ENCODE data around the gene GALNT18. TPM values are rescaled to one million over a fixed set of nuclear protein-coding genes. Genes with fewer than 3 reads are reported as not detected.
A peak's percentile ranks its signal among the peaks of the same experiment; 100 is the strongest.

GALNT18 gene
- total and polyA plus RNA-seq, 8 donors: 16.4 to 42.6 (median 23.0) TPM

DNA sequence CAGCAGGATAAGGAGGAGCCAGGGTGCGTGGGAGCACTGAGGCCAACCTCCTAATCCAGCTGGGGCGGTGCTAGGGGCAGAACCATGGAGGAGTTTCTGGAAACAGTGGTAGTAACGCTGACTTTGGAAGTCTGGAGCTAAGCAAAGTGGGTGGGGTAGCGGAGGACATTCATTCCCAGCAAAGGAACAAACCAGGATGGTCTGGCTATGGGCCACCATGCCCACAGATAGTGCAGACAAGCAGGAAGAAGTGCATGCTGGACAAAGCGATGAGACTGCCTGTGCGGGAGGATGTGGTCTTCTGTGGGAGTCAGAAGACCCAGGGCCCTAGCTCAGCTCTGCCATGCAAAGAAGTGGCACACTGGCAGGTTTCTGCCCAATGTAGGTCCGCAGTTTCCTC is 197.1 kb downstream of the GALNT18 start:
- TF ChIP-seq, protein P1, sequence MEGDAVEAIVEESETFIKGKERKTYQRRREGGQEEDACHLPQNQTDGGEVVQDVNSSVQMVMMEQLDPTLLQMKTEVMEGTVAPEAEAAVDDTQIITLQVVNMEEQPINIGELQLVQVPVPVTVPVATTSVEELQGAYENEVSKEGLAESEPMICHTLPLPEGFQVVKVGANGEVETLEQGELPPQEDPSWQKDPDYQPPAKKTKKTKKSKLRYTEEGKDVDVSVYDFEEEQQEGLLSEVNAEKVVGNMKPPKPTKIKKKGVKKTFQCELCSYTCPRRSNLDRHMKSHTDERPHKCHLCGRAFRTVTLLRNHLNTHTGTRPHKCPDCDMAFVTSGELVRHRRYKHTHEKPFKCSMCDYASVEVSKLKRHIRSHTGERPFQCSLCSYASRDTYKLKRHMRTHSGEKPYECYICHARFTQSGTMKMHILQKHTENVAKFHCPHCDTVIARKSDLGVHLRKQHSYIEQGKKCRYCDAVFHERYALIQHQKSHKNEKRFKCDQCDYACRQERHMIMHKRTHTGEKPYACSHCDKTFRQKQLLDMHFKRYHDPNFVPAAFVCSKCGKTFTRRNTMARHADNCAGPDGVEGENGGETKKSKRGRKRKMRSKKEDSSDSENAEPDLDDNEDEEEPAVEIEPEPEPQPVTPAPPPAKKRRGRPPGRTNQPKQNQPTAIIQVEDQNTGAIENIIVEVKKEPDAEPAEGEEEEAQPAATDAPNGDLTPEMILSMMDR (IDR thresholded peaks at IDR 0.05): no peak
- H3K36me3 ChIP-seq: no peaks in the 10 kb centered on the region
- H3K4me3 ChIP-seq: no peak overlapping the region
- no peak for ATAC-seq
- no peak for DNase-seq
- intact Hi-C loops (cut with DNase I): no loop called here
- H3K27me3 ChIP-seq: peaks cover 0 to 19% of the 10 kb centered on the region in 2 donors
- no peaks in the 10 kb centered on the region for H3K9me3 ChIP-seq
- peaks cover 0 to 15% of the 10 kb centered on the region in 2 donors for H3K4me1 ChIP-seq
- H3K27ac ChIP-seq: no peak overlapping the region

DNA sequence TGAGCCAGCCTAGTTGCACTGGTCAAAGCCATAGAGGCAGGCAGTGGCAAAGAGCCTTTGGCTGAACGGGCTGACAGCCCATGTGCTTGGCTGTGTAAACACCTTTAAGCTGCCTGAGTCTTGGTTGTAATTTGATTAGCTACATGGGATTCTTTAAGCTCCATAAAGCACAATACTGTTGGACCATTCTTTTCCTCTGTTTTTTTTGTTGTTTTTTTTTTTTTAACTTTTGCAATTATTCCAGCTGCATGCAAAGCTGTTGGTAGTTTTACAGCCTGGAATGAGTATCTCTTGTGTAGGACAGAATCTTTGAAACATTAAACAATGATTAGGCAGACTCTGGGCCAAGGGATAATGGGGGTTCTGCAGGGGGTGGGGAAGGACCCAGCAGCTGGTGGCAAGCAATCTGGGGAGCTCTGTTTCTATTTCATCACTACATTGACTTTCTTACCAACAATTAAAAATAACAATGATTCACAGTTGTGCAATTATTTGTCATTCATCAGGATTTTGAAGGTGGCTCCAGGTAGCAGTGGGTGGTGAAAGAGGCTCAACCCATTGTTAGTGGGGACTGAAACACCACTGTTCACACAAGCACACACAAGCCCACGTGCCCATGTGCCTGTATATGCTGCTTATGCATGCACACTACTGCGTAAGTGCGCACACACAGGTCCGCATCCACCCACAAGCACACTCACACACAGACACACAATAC is 199.2 kb downstream of the GALNT18 start:
- intact Hi-C loops (cut with DNase I): no loop called here
- peak in 2 of 4 donors; percentile 38 to 68 for DNase-seq
- Histone ChIP-seq H3K4me3 (no peak overlapping the region), H3K36me3 (no peaks in the 10 kb centered on the region), H3K27ac (no peak overlapping the region), H3K27me3 (peaks cover 0 to 35% of the 10 kb centered on the region in 2 donors), H3K4me1 (peaks cover 0 to 4% of the 10 kb centered on the region in 2 donors), H3K9me3 (no peaks in the 10 kb centered on the region)
- TF ChIP-seq, protein P1 (IDR thresholded peaks at IDR 0.05): no peak
- peak; percentile 76 for ATAC-seq

DNA sequence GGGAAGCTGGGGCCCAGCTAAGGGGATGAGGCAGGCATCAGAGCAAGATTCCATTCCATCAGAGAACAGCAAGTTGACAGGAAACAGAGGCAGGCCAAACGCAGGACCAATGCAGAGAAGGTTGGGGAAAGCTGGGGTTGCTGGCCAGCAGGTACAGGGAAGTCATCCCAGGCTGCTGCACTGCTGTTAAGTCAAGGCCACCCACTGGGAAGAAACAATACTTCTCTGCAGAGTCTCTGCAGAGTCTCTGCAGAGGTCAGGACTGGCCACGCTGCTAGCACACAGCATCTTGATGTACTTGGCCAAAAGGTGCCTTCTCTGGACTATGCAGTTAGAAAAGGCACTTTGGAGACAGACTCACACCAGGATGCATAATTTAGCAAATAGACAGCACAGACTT is 200.3 kb downstream of the GALNT18 start:
- intact Hi-C loops (cut with DNase I): no loop called here
- Histone ChIP-seq H3K27ac (no peak overlapping the region), H3K27me3 (peaks cover 0 to 44% of the 10 kb centered on the region in 2 donors), H3K36me3 (no peaks in the 10 kb centered on the region), H3K4me1 (peaks cover 0 to 12% of the 10 kb centered on the region in 2 donors), H3K9me3 (no peaks in the 10 kb centered on the region), H3K4me3 (no peak overlapping the region)
- DNase-seq (no peak), ATAC-seq (no peak)
- TF ChIP-seq, protein P1 (IDR thresholded peaks at IDR 0.05): no peak

DNA sequence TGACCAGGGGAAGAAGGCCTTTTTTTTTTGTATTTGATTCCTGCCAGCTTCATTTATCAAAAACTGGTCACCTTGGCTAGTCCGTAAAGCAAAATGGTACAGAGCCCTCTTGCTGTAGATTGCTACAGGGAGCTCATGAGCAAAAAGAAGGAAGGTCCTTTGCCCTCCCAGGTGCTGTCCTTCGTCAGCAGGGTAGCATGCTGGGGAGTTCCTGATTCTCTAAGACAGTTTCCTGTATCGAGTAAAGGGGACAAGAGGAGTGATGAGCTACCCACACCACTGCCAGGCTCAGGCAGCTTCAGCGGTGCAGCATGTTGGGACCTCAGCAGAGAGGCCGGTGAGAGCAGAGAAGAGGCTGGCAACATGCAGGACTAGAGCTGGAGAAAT is 200.9 kb downstream of the GALNT18 start:
- ATAC-seq (no peak), DNase-seq (no peak)
- Histone ChIP-seq H3K27me3 (peaks cover 0 to 48% of the 10 kb centered on the region in 2 donors), H3K36me3 (no peaks in the 10 kb centered on the region), H3K9me3 (no peaks in the 10 kb centered on the region), H3K4me1 (peaks cover 0 to 18% of the 10 kb centered on the region in 2 donors), H3K4me3 (no peak overlapping the region), H3K27ac (no peak overlapping the region)
- intact Hi-C loops (cut with DNase I): no loop called here
- TF ChIP-seq, protein P1 (IDR thresholded peaks at IDR 0.05): no peak

DNA sequence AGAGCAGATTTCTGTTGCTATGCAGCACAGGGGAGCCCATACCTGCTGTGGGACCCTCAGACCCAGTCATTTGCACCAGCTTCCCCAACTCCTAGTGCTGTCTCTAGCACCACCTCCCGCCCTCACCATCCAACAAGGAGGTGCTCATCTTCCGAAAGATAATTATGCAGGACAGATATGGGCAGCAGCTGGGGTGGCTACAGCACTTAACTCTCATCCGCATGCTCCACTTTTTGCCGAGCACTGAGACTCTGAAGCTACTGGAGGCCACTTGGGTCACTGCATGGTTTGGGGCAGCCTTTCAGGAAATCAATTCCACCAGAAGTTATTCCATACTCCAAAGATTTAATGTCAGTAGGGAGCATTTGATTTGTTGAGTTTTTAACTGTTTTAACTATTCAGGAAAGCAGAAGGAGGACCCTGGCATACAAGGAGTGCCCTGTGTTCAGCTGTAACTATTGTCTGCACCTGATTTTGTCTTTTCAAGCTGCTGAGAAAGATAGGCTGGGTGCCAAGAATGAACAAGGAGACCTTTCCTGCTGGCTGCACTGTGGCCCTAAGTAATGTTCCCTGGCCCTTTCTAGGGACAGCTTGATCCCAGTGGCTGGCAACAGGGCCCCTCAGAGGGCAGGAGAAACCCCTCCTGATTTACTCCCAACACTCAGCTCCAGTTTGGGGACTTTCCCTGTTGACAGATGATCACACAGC is 201.5 kb downstream of the GALNT18 start:
- TF ChIP-seq, protein P1 (IDR thresholded peaks at IDR 0.05): no peak
- DNase-seq (peak in 1 of 4 donors; percentile 24), ATAC-seq (no peak)
- intact Hi-C loops (cut with DNase I): no loop called here
- Histone ChIP-seq H3K4me3 (no peak overlapping the region), H3K4me1 (peaks cover 0 to 19% of the 10 kb centered on the region in 2 donors), H3K36me3 (no peaks in the 10 kb centered on the region), H3K27ac (no peak overlapping the region), H3K9me3 (no peaks in the 10 kb centered on the region), H3K27me3 (peaks cover 0 to 54% of the 10 kb centered on the region in 2 donors)
